Fibroblast of lung (primary cell): ENCODE results near the gene CDH6. TPM values are rescaled to one million over a fixed set of nuclear protein-coding genes. Genes with fewer than 3 reads are reported as not detected.

ENCODE experiments used
- DNase-seq, 2 donors: peaks; one replicate each; pipeline versions ENCODE4 v3.0.0 to v3.0.0-alpha.2; 2010; ENCODE audit warnings: low read depth in 2 of 2
- H2AFZ ChIP-seq: 2 replicates; pipeline ENCODE4 v1.5.1; 2012; ENCODE audit warnings: low read length, control low read depth, inconsistent platforms
- H3K27ac ChIP-seq: 2 replicates; pipeline ENCODE4 v1.5.1; 2011; ENCODE audit warnings: low read length, control low read depth; ENCODE audit not compliant: insufficient read depth
- H3K27me3 ChIP-seq: 2 replicates; pipeline ENCODE4 v1.5.1; 2011; ENCODE audit warnings: mild to moderate bottlenecking, low read length; ENCODE audit not compliant: control insufficient read depth, insufficient read depth
- H3K36me3 ChIP-seq: 2 replicates; pipeline ENCODE4 v1.5.1; 2011; ENCODE audit warnings: low read length; ENCODE audit not compliant: control insufficient read depth, insufficient read depth
- H3K4me1 ChIP-seq: 2 replicates; pipeline ENCODE4 v1.5.1; 2011; ENCODE audit warnings: low read length; ENCODE audit not compliant: control insufficient read depth, insufficient read depth; ENCODE audit errors: extremely low read depth
- H3K4me2 ChIP-seq: 2 replicates; pipeline ENCODE4 v1.5.1; 2011; ENCODE audit warnings: low read length, control low read depth; ENCODE audit not compliant: insufficient read depth; ENCODE audit errors: extremely low read depth
- H3K4me3 ChIP-seq, 4 experiments: fragments of 200-600 bp in 1 of 4; sonication (generic) in 1 of 4; replicated peaks in 1 of 4; 2 replicates each; pipeline ENCODE4 v1.5.1; 2011 to 2016; ENCODE audit warnings: low read length in 4 of 4, low read depth in 3 of 4, mild to moderate bottlenecking in 3 of 4, control low read depth in 2 of 4, inconsistent platforms in 1 of 4, mixed read lengths in 1 of 4; ENCODE audit not compliant: insufficient read depth in 1 of 4; ENCODE audit errors: control extremely low read depth in 1 of 4
- H3K79me2 ChIP-seq: 2 replicates; pipeline ENCODE4 v1.5.1; 2012; ENCODE audit warnings: mild to moderate bottlenecking, low read length, inconsistent platforms; ENCODE audit not compliant: control insufficient read depth, insufficient read depth
- H3K9ac ChIP-seq: 2 replicates; pipeline ENCODE4 v1.5.1; 2011; ENCODE audit warnings: mild to moderate bottlenecking, low read length, control low read depth; ENCODE audit not compliant: insufficient read depth
- H3K9me3 ChIP-seq: 2 replicates; pipeline ENCODE4 v1.5.1; 2012; ENCODE audit warnings: low read depth, low read length; ENCODE audit not compliant: control insufficient read depth, insufficient read depth
- H4K20me1 ChIP-seq: 2 replicates; pipeline ENCODE4 v1.5.1; 2011; ENCODE audit warnings: low read length; ENCODE audit not compliant: control insufficient read depth, insufficient read depth; ENCODE audit errors: extremely low read depth
- EZH2 ChIP-seq: IDR thresholded peaks from 2 replicates; pipeline ENCODE4 v1.5.1; 2012; ENCODE audit warnings: low read length, control low read depth, mild to moderate bottlenecking; ENCODE audit errors: missing control alignments
- polyA plus RNA-seq, 2 donors: library from polyadenylated mRNA; depleted of rRNA in 1 of 2; stranded (reverse) in 1 of 2; unstranded in 1 of 2; fragments of >200 nt; gene quantifications; 2 replicates each; pipeline ENCODE4 v1.2.1, GENCODE V29; 2011 to 2012; ENCODE audit warnings: missing spikeins in 1 of 2
- total RNA-seq: library from RNA; depleted of rRNA; stranded (reverse); fragments of >200 nt; gene quantifications from 2 replicates; pipeline ENCODE4 v1.2.1, GENCODE V29; 2014
- TF ChIP-seq, protein P1 (sequence below), 2 donors: IDR thresholded peaks in 1 of 2; conservative IDR thresholded peaks in 1 of 2; 1 replicate in 1 of 2; 2 replicates in 1 of 2; pipeline ENCODE4 v1.5.1; 2011 to 2012; ENCODE audit warnings: low read length in 2 of 2, control low read depth in 1 of 2, inconsistent platforms in 1 of 2, low read depth in 1 of 2, mild to moderate bottlenecking in 1 of 2

Gene CDH6
- total and polyA plus RNA-seq, 2 donors (not counting 1 experiment from before 2014, with no cell fraction given), result 10.4 to 18.8 TPM

DNA sequence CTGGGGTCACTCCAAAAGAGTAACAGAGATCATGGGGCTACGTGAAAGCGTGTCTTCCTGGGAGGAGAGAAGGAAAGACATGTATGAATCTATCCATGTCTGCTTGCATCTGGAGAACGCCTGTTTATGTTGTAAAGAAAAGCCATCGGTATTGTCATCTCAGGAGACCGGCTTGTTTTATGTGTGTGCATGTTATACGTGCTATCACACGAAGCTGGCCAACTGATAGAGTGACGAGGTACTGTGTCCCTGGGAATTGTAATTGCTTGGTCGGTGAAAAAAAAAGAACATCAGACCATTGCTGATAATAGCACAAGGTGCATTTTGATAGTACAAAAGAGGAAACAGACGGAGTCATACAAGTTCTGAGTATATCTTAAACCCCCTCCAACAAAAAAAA lies 370 bp upstream of the CDH6 start:
- Histone ChIP-seq H3K27ac (no peak overlapping the region), H3K4me2 (peak overlapping the region; percentile 83), H3K27me3 (no peaks in the 10 kb centered on the region), H3K9ac (no peak overlapping the region), H3K4me1 (no peaks in the 10 kb centered on the region), H3K9me3 (no peaks in the 10 kb centered on the region), H2AFZ (peak overlapping the region; percentile 16), H3K79me2 (peaks cover 4% of the 10 kb centered on the region), H3K4me3 (peak overlapping the region; percentile 24 to 79 (median 68)), H3K36me3 (no peaks in the 10 kb centered on the region), H4K20me1 (no peaks in the 10 kb centered on the region)
- TF ChIP-seq EZH2, result no peak
- TF ChIP-seq, protein P1, sequence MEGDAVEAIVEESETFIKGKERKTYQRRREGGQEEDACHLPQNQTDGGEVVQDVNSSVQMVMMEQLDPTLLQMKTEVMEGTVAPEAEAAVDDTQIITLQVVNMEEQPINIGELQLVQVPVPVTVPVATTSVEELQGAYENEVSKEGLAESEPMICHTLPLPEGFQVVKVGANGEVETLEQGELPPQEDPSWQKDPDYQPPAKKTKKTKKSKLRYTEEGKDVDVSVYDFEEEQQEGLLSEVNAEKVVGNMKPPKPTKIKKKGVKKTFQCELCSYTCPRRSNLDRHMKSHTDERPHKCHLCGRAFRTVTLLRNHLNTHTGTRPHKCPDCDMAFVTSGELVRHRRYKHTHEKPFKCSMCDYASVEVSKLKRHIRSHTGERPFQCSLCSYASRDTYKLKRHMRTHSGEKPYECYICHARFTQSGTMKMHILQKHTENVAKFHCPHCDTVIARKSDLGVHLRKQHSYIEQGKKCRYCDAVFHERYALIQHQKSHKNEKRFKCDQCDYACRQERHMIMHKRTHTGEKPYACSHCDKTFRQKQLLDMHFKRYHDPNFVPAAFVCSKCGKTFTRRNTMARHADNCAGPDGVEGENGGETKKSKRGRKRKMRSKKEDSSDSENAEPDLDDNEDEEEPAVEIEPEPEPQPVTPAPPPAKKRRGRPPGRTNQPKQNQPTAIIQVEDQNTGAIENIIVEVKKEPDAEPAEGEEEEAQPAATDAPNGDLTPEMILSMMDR (conservative IDR thresholded peaks at IDR 0.05 in 1 of 2, IDR thresholded peaks at IDR 0.05 in 1 of 2; ENCODE audit: low read depth in 1 of 2, low read length in 2 of 2), result no peak
- no peak for DNase-seq

DNA sequence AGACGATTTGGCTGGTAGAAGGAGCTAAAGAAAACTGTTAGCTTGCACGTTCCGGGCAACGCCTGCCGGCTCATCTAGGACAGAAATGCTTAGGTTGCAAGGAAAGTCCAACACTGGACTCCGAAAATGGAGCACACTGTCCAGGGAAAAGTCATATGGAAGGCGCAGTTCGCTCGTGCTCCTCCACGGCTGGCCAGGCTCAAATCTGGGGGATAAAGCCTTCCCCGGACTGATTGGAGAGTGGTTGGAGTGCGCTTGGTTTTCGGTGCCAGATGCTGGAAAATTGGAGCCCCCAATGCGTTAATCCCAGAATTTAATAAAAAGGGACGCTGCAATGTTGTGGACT lies 955 bp downstream of the CDH6 start:
- H3K4me3 ChIP-seq, result peak overlapping the region; percentile 59 to 79 (median 68)
- DNase-seq, result peak; percentile 3 to 20
- H4K20me1 ChIP-seq, result no peaks in the 10 kb centered on the region
- no peaks in the 10 kb centered on the region for H3K36me3 ChIP-seq
- H3K4me1 ChIP-seq, result no peaks in the 10 kb centered on the region
- no peak overlapping the region for H3K27ac ChIP-seq
- peak overlapping the region; percentile 79 for H3K4me2 ChIP-seq
- peak overlapping the region; percentile 50 for H2AFZ ChIP-seq
- no peak for TF ChIP-seq EZH2
- TF ChIP-seq, protein P1 (conservative IDR thresholded peaks at IDR 0.05 in 1 of 2, IDR thresholded peaks at IDR 0.05 in 1 of 2; ENCODE audit: low read depth in 1 of 2, low read length in 2 of 2), result no peak
- H3K9me3 ChIP-seq, result no peaks in the 10 kb centered on the region
- H3K79me2 ChIP-seq, result peaks cover 4% of the 10 kb centered on the region
- H3K27me3 ChIP-seq, result no peaks in the 10 kb centered on the region
- H3K9ac ChIP-seq, result no peak overlapping the region

DNA sequence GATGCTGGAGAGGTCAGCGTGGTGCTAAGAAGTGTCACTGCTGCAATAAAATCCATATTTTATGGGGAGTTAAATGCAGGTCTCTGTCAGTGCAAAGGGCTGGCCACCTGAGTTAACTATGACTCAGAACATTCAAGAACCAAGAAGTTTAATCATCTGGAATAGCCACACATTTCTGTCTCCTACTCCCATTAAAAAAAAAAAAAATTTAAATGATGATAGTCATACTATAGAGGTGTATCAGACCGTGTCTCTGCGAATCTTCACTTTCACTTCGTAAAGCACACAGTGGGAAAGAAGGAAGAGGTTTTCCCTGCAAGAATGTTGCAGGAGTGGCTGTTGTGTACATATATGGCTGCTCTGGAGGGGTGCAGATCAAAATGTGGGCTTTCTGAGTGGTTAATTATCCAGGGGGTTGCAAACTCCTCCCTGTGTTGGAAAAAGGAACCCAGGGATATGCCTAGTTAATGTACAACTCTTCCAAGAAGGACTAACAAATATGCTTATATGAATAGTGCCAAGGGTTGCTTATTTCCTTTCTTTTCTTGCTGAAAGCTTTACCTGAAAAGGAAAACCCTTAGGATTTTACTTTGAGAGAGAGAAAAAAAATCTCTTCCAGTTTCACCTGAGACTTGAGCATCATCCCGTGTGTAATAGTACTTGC lies 1.5 kb downstream of the CDH6 start:
- Histone ChIP-seq H3K9ac (no peak overlapping the region), H3K27me3 (no peaks in the 10 kb centered on the region), H3K27ac (no peak overlapping the region), H3K79me2 (peaks cover 4% of the 10 kb centered on the region), H4K20me1 (no peaks in the 10 kb centered on the region), H2AFZ (no peak overlapping the region), H3K36me3 (no peaks in the 10 kb centered on the region), H3K4me1 (no peaks in the 10 kb centered on the region), H3K4me2 (peak overlapping the region; percentile 79), H3K9me3 (no peaks in the 10 kb centered on the region), H3K4me3 (peak overlapping the region; percentile 59 to 79 (median 68))
- peak in 1 of 2 donors; percentile 55 for DNase-seq
- TF ChIP-seq EZH2, result no peak
- TF ChIP-seq, protein P1 (conservative IDR thresholded peaks at IDR 0.05 in 1 of 2, IDR thresholded peaks at IDR 0.05 in 1 of 2; ENCODE audit: low read depth in 1 of 2, low read length in 2 of 2), result no peak
